Amniotic epithelial cell (primary cell): ENCODE data around the gene TBC1D1.
"Not testable (repeated sequence)": the region's sequence is repeated elsewhere in the genome, so short reads cannot be mapped to it uniquely, and the experiment has no call there.

ENCODE experiments used
- DNase-seq: peaks from one replicate; pipeline ENCODE4 v3.0.0-alpha.2; 2010; ENCODE audit warnings: low read depth

TBC1D1 gene

DNA sequence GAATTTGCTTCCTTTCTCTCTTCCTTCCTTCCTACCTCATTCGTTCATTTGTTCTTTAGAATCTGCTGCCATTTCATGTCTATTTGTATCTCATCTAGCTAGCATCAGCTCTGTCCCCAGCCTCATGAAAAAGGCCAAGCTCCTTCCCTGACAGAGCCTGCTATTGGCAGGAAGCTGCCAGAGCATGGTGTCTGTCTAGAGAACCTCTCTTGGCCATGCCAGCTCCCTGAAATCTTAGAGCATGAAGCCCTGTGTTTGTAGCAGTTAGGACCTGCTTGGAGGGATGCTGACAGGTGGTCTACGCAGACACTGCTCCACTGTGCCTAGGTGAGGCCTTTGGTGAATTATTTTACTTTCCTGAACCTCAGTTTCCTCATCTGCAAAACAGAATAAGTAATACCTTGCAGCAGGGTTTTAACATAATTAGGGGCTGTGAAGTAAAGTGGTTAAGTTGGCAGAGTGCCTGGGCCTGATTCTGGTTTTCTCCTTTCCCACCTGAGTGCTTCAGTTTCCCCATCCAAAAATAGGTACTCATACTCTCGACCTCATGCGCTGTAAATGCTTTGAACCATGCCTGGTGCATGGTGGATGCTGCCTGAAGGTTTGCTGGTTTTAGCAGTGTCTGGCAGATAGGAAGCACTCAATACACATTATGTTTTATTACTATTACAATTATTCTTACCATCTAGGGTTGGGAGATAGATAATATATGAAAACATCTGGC is 74.0 kb downstream of the TBC1D1 start:
- DNase-seq, result no peak

DNA sequence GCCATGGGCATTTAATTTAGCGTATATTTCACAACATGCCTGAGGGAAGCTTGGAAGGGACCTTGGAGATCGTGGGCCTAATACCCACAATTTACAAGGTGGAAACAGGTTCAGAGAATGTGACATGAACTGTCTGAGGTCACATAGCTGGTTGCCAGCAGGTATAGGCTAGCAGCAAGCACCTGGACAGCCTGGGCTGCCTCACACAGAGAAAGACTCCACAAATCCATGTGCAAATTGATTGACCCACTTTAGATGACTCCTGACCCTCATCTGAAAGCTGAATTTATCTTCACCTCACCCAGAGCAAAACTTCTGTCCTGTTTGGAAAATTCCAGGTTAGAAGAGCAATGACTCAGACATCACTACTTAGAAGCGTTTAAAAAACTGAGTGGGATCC is 75.2 kb downstream of the TBC1D1 start:
- DNase-seq, result no peak

DNA sequence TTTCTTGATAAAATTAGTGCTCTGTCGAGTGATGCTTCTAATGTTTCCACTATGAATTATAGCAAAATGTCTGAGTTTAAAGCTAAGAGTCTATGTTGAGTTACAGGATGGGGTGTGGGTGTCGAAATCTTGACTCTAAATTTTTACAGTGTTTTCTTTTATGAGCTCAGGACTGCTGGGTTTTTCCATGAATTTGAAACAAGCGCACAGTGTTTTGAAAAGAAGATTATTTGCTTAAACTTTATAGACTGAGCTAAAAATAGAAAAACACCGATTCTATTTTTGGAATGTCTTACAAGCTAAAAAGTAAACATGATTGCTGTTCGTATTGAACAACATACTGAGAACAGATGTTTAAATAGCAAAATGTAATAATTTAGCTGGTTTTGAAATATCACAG is 76.9 kb downstream of the TBC1D1 start:
- DNase-seq, result no peak

DNA sequence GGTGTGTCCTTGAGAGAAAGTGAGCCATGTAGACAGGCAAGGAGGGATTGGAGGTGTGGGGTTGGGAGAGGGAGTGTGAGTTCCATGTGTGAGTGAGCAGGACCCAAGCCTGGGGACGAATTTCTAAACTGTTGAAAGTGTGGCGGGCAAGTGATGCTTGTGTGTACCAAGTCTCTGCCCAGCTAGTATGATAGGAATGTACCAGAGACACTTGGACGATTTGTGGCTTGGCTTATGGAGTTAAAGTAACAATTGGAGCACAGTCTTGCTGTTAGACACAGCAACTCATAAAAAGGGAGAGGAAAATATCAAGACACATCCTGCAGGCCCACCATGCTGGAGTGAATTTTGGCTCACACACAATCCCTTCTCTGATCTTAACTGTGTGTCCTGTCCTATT is 77.9 kb downstream of the TBC1D1 start:
- DNase-seq, result peak; percentile 27

DNA sequence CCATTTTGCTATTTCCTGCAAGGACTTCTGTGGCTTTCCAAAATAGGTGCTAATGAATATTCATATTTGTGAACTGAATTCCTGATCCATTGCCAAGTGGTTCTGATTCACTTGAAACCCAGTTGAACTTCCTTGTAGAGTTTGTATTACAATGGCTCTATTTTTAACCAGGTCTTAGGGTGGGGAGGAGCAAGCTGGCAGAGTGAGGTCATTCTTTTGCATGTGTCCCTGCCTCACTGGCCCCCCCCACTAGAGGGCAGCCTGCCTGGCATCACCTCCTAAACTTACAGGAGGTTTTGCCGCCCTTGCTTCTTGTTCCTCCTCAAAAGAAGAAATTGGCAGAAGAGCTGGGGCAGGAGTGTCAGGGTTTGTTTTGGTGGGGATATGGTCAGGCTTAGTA is 79.8 kb downstream of the TBC1D1 start:
- peak; percentile 43 for DNase-seq

DNA sequence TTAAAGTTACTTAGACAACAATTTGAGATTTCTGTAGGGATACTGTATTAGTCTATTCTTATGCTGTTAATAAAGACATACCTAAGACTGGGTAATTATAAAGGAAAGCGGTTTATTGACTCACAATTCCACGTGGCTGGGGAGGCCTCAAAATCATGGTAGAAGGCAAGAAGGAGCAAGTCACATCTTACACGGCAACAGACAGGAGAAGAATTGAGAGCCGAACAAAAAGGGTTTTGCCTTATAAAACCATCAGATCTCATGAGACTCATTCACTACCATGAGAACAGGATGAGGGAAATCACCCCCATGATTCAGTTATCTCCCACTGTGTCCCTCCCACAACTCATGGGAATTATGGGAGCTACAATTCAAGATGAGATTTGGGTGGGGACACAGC is 80.3 kb downstream of the TBC1D1 start:
- no peak for DNase-seq

DNA sequence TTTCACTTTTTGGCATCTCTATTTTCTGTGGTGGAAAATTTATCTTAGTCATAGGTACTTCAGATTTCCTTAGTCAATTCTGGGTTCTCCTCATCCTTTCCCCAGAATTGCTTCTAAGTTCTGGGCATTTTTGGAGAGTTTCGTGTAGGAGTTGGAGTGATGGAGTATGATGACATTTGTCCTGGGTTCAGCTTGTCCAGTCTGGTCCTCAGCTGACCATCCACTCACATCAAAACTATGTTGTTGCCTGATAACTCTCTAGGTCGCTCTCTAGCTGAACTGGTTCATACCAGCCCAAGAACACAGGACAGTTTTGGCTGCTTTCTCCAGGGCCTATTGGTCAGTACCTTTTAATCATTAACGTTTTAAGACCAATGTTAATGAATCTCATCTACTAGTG is 82.6 kb downstream of the TBC1D1 start:
- peak; percentile 50 for DNase-seq

DNA sequence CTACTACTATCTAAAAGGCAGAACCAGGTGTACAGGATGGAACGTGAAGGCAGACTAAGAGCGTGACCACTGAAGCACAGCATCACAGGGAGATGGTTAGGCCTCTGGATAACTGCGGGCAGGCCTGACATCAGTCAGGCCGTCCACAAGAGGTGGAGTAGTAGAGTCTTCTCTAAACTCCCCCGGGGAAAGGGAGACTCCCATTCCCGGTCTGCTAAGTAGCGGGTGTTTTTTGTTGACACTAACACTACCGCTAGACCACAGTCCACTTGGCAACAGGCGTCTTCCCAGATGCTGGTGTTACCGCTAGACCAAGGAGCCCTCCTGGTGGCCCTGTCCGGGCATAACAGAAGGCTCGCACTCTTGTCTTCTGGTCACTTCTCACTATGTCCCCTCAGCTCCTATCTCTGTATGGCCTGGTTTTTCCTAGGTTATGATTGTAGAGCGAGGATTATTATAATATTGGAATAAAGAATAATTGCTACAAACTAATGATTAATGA is 84.5 kb downstream of the TBC1D1 start:
- DNase-seq, result not testable (repeated sequence)

DNA sequence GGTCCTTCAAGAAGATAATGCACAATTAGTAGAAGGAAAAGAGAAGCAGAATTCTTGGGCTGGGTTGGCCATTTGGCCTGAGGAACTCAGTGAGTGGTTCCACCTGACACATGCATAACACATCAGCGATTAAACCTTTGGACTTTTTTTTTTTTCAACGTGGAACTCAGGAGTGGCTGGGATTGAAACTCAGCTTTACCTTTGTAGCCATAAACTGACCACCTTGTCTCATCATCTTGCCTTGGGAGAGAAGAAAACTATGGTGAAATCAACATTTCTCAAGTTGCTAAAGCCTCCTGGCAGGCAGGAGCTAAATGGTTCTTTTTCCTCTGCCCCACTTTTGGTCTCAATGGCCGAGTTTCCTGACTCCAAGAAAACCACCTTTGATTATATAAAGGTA is 85.6 kb downstream of the TBC1D1 start:
- DNase-seq, result peak; percentile 52

DNA sequence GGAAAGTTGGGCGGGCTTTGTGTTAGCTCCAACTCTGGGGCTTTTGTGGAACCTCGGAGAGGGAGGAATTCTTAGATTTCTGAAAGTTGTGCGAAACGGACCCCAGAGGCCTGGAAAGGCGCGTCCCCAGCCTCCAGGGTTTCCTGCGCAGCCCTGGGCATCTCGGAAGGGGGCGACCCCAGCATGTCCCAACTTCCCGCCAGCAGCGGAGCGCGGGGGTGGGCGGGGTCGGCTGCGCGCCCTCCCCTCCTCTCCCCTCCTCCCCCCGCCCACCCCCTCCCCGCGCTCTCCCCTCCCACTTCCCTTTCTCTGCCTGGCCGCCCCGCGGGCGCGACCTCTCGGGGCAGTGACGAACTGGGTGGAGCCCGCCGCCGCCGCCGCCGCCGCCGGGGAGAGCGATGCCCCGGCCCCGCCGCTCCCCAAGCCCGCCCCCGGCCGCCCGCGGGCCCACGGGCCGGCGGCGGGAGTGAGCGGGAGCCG is 86.1 kb downstream of the TBC1D1 start:
- DNase-seq, result peak; percentile 54

DNA sequence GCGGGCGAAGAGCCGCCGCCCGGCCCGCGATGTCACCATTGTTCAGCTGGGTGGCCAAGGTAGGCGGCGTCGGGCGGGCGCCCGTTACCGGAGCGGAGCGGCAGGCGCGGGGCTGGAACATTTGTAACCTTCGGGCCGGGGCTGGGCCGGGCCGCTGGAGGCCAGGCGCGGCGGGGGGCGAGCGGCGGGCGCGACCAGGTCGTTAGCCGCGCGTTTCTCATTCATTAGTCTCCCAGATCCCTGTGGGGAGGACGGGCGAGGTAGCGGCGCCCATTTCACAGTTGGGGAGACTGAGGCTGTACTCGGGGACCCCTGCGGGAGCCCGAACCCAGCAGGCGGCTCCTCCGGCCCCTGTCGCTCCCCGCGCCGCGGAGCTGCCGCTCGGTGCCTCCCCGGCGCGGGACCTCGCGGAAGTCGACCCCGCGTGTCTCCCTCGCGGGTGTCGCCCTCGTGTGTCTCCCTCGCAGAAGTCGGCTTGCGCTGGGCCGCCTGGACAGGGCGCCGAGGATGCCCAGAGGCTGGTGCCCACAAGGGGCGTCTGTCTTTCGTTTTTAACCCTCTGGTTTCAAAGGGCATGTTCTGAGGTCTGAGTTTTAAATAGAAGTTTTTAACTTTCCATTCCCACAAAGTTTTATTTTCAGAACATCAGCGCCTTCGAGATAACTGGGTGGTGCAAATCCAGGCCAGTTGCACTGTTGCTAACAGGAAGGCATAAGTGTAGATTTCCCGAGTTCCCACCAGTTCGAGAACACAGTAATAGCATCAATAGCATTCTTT is 86.8 kb downstream of the TBC1D1 start:
- DNase-seq, result peak; percentile 68

DNA sequence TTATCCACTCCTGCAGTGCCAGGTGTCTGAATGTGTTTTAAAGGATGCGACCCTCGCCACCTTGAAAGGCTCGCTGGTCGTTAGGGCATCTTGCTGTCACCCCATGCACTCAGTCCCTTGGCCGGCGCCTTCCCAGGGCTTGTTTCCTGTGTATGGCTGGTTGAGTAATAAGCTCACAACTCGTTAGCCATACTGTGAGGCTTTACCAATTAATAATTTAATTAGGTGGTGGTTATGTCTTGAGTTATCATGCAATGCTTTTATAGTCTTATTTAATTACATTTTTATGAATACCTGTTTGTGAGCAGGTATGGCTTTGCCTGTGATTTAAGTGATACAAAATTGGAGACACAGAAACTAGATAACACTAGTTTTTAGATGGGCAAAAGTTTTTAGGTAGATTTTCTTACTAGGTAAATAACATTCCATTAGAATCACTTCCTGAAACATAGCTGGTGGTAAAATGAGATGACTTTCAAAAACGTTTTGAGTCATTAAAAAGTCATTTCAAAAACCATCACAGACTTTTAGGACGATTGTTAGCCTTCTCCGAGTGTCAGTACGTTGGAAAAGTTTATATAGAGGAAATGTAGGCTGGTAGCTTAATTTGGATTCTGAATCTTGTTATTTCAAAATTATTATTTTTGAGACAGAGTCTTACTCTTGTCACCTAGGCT is 87.5 kb downstream of the TBC1D1 start:
- DNase-seq, result no peak

DNA sequence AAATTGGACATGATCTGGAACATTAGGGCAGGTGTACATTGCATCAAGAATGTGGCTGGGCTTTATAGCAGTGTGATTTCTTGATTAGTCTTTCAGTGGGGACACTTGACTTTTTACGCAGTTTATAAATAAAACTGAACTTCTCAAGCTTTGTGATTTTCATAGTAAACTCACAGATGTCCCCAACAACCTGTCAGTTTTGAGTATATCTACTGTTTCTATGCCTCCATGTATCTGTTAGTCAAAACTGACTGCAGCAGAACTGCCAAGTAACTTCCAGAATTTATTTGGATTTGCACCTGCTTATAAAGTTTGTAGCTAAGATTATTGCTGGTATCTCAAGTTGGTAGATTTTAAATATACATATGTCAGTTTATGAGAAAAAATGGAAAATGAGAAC is 89.4 kb downstream of the TBC1D1 start:
- DNase-seq, result no peak

DNA sequence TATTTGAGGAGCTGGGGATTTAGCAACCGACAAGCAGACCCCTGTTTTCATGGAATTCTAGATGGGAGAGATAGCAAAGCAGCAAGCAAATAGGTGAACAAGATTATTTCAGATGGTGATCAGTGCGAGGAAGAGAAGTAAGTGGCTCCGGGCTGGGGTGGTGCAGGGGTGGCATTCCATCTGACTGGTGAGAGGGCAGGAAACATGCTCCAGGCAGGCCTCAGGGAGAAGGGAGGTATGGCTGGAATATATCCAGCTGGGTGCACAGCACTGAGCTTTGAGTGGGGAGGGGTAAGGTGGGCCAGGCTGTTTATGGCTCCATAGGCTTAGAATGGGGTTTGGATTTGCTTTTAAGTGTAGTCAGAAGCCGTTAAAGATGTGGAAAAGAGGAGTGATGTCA is 90.5 kb downstream of the TBC1D1 start:
- DNase-seq, result no peak

DNA sequence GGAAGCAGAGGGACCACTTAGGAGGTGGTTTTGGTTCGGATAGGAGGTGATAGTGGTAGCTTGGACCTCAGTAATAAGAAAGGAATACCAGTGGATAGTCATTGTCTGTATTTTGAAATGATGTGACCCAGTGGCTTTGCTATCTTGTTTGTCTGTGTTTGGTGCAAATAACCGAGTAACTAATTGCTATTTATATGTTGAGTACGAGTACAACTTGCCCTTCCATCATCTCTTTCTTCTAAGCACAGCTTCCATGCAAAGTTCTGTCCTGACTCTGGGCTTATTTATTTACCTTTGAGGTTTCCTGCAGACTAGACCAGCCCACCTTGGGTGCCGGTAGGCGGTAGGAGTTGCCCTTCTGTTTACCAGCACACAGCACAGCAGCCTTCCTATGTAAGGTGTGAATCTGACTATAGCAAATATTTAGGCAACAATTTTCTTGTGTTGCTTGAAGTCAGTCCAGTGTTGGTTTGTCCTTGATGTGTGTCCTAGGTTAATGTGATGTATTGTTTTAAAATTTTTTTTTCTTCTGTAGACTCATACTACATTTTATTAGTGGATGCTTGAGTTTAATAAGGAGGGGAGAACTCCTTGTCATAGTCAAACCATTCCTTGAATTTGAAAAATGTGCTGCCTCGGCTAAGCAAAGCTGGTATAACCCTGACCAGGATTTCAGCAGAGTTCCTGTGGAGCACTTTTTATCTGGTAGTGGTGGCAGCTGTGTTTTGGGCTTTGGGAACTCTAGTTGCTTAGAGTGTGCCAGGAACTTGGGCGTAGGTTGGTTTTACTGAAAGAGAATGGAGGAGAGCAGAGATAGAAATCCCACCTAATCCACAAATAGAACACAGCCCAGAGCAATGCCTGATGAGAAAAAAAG is 91.2 kb downstream of the TBC1D1 start:
- DNase-seq, result peak; percentile 37

DNA sequence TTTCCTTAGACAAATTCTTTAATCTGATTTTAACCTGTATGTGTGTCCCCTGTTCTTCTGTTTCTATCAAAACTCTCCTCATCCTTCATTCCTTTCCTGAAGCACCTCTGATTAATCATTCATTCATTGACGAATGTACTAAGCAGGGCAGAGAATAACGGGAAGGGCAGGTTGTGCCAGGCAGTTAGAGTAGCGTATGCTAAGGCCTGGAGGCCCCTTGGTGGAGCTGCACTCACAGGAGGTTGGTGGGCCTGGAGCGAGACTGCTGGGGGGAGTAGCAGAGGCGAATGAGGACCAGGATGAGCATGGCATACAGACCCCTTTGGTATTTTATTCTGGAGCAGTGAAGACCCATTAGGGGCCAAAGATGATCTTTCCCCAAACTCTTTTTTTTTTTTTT is 91.9 kb downstream of the TBC1D1 start:
- DNase-seq, result no peak

DNA sequence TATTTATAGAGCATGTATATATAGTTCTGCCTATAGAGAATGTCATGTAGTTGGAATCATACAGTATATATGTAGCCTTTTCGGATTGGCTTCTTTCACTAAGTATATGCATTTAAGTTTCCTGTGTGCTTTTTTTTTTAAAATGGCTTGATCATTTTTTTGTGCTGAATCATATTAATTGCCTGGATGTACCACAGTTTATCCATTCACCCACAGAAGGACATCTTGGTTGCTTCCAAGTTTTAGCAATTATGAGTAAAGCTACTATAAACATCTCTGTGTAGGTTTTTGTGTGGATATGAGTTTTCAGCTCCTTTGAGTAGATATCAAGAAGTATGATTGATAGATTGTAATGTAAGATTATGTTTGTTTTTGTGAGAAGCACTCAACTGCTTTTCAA is 93.1 kb downstream of the TBC1D1 start:
- peak; percentile 15 for DNase-seq

DNA sequence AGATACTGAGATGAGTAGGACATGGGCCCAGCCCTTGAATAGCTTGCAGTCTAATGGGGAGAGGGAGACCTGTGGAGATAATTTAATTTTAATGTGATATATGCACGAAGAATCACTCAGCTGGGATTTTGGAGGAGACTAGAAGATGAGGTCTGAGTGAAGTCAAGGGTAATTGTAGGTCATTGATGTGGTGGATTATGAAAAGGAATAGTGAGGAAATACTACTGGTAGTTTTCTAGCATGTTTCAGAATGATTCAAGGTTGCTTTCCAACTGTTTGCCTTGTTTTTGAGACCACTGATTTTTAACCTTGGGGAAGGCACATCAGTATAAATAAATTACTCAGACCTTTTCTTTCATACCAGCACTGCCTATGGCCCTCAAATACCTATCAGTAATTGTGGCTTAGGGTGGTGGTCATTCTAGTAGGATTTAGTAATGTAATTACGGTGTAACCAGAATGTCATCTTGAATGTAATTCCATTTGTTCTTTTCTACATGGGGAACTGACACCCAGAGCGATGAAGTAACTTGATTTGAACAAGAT is 94.9 kb downstream of the TBC1D1 start:
- DNase-seq, result no peak

DNA sequence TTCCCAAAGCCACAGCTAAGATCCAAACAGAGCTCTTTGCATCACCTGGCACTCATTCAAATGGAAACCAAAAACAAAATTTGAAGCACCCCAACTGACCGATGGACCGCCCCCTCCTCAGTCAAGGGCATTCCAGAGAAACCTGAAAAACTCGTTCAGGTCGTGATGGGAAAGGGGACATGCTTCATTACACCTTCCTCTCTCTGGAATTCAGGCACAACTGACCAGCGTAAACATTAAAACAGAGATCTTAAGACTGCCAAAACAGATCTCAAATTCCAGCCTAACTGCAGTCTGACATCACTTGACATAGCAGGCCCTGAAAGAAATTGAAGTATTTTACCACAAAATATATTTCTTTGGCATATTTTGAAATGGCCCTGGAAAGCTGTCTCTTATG is 97.8 kb downstream of the TBC1D1 start:
- DNase-seq, result no peak

DNA sequence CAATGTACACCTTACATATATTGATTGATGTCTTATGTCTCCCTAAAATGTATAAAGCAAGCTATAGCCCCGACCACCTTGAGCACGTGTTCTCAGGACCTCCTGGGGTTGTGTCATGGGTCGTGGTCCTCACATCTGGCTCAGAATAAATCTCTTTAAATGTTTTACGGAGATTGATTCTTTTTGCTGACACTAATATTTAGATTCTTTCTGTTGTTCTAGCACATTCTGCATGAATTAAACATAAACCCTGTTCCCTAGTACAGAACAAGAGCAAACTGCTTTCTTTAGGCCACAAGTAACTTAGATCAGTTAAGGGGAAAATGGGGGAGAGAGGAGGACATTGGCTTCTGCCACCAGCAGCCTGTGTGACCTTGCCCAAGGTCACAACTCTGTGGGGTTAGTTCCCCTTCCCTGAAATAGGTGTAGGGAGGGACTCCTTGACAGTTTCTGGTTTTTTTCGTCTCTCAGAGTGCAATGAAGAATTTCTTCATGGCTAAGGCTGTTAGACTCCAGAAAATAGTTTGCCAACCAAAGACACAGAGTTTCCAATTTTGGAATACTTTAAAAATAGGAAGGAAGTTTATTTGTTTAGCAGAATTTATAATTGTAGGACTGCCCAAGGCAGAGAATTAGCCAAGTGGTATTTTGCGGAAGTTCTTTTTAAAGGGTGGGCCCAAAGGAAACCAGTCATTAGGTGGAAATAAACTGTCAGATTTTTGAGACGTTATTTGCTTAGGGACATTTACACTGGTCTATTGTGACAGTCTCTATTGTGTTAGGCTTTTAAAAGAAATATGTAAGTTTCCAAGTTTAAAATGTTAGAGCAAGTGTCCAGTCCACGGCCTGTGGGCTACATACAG is 98.7 kb downstream of the TBC1D1 start:
- DNase-seq, result no peak
